ENCODE results near the gene RSPH6A. TPM values are rescaled to one million over a fixed set of nuclear protein-coding genes. Genes with fewer than 3 reads are reported as not detected.

The RSPH6A gene
- total RNA-seq, 1 donor from 2014 or later: not detected

DNA sequence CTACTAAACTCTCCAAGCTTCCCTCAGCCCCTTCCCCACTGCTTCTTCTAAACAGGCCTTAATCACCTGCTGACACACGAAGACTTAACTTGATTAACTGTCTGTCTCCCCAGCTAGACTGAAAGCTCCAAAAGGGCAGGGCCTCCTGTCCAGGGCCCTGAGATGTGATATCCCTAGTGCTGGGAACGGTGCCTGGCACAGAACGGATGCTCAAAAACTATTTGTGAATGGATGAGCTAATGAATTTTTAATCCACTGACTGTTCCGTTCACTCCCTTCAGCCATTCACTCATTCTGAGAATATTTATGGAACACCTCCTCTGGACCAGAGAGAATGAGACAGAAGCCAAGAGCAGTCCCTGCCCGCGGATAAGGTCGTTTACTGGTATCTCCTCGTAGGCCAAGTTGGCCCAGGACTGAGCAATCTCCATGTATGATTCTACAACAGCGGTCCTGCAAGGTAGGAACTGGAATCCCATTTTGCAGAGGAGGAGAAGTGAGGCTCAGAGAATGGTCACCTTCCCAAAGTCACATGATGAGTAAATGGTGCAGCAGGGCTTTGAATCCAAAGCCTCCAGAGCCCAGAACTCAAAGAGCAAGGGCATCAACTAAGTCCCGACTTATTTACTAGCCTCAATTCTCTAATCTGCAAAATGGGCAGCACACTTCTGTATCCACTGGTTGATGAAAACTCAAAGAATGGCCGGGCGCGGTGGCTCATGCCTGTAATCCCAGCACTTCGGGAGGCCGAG is 25.9 kb downstream of the RSPH6A start:
- H3K36me3 ChIP-seq (ENCODE audit: control insufficient read depth, insufficient read depth, low read length): peaks cover 2% of the 10 kb centered on the region

DNA sequence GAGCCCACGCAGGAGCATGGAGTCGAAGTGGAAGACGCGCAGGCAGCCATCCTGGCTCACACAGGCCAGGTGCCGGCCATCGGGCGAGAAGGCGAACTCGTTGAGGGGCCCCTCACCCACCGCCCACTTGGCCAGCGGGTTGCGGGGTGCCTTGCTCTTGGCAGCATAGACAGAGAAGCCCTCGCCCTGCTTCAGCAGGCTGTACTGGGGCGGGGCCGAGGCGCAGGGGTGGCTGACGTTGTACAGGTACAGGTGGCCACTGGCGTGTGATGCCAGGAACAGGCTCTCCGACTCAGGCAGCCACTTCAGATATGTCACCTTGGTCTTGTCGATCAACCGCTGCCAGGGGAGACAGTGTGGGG is 28.6 kb downstream of the RSPH6A start:
- H3K4me3 ChIP-seq (ENCODE audit: low read depth, low read length): no peak overlapping the region
- peaks cover 2% of the 10 kb centered on the region for H3K36me3 ChIP-seq (ENCODE audit: control insufficient read depth, insufficient read depth, low read length)
- TF ChIP-seq, protein P1, sequence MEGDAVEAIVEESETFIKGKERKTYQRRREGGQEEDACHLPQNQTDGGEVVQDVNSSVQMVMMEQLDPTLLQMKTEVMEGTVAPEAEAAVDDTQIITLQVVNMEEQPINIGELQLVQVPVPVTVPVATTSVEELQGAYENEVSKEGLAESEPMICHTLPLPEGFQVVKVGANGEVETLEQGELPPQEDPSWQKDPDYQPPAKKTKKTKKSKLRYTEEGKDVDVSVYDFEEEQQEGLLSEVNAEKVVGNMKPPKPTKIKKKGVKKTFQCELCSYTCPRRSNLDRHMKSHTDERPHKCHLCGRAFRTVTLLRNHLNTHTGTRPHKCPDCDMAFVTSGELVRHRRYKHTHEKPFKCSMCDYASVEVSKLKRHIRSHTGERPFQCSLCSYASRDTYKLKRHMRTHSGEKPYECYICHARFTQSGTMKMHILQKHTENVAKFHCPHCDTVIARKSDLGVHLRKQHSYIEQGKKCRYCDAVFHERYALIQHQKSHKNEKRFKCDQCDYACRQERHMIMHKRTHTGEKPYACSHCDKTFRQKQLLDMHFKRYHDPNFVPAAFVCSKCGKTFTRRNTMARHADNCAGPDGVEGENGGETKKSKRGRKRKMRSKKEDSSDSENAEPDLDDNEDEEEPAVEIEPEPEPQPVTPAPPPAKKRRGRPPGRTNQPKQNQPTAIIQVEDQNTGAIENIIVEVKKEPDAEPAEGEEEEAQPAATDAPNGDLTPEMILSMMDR (IDR thresholded peaks at IDR 0.05; ENCODE audit: insufficient read depth, low read length, poor library complexity, severe bottlenecking): no peak
- DNase-seq (ENCODE audit: low read depth): no peak
- H3K27me3 ChIP-seq (ENCODE audit: control insufficient read depth, insufficient read depth, low read length): no peaks in the 10 kb centered on the region

More for the DNA sequence above, 25.9 kb downstream of the RSPH6A start:
- TF ChIP-seq, protein P1 (IDR thresholded peaks at IDR 0.05; ENCODE audit: insufficient read depth, low read length, poor library complexity, severe bottlenecking): no peak
- H3K27me3 ChIP-seq (ENCODE audit: control insufficient read depth, insufficient read depth, low read length): no peaks in the 10 kb centered on the region
- DNase-seq (ENCODE audit: low read depth): no peak
- no peak overlapping the region for H3K4me3 ChIP-seq (ENCODE audit: low read depth, low read length)

- TF ChIP-seq, protein P1 (IDR thresholded peaks at IDR 0.05; ENCODE audit: insufficient read depth, low read length, poor library complexity, severe bottlenecking): no peak
- no peak for DNase-seq (ENCODE audit: low read depth)
- H3K4me3 ChIP-seq (ENCODE audit: low read depth, low read length): no peak overlapping the region
- H3K27me3 ChIP-seq (ENCODE audit: control insufficient read depth, insufficient read depth, low read length): no peaks in the 10 kb centered on the region
- peaks cover 2% of the 10 kb centered on the region for H3K36me3 ChIP-seq (ENCODE audit: control insufficient read depth, insufficient read depth, low read length)
These were observed 29.2 kb downstream of the RSPH6A start for GRCh38 chr19:45785781-45786532.

GRCh38 chr19:45785097-45785496 is 30.0 kb downstream of the RSPH6A start:
- Histone ChIP-seq H3K36me3 (ENCODE audit: control insufficient read depth, insufficient read depth, low read length) (peaks cover 2% of the 10 kb centered on the region), H3K4me3 (ENCODE audit: low read depth, low read length) (no peak overlapping the region), H3K27me3 (ENCODE audit: control insufficient read depth, insufficient read depth, low read length) (no peaks in the 10 kb centered on the region)
- TF ChIP-seq, protein P1 (IDR thresholded peaks at IDR 0.05; ENCODE audit: insufficient read depth, low read length, poor library complexity, severe bottlenecking): no peak
- DNase-seq (ENCODE audit: low read depth): no peak

GRCh38 chr19:45784096-45784495 is 31.0 kb downstream of the RSPH6A start:
- Histone ChIP-seq H3K27me3 (ENCODE audit: control insufficient read depth, insufficient read depth, low read length) (no peaks in the 10 kb centered on the region), H3K4me3 (ENCODE audit: low read depth, low read length) (no peak overlapping the region), H3K36me3 (ENCODE audit: control insufficient read depth, insufficient read depth, low read length) (no peaks in the 10 kb centered on the region)
- no peak for DNase-seq (ENCODE audit: low read depth)
- TF ChIP-seq, protein P1 (IDR thresholded peaks at IDR 0.05; ENCODE audit: insufficient read depth, low read length, poor library complexity, severe bottlenecking): no peak
